ENCODE results near the gene VAV3. TPM values are rescaled to one million over a fixed set of nuclear protein-coding genes. Genes with fewer than 3 reads are reported as not detected.

Gene VAV3
- polyA plus RNA-seq, 3 donors = 5.4 to 9.2 (median 9.0) TPM

- no peak for DNase-seq
- H3K4me2 ChIP-seq (replicated peaks; ENCODE audit: extremely low read depth, low read length, poor library complexity, severe bottlenecking) = no peak overlapping the region
- no peak overlapping the region for H3K4me3 ChIP-seq (replicated peaks in 1 of 3; ENCODE audit: low read depth in 2 of 3, low read length in 3 of 3)
- no peak overlapping the region for H3K9ac ChIP-seq (ENCODE audit: insufficient read depth, low read length, poor library complexity, severe bottlenecking)
- no peaks in the 10 kb centered on the region for H3K36me3 ChIP-seq (replicated peaks in 1 of 2; ENCODE audit: control insufficient read depth in 1 of 2, insufficient read depth in 2 of 2, low read length in 2 of 2)
- H3K4me1 ChIP-seq (ENCODE audit: control insufficient read depth in 1 of 2, insufficient read depth in 2 of 2, low read length in 2 of 2) = no peaks in the 10 kb centered on the region
- WGBS (ENCODE audit: insufficient coverage) = no CpG with 5 or more reads among the region's 1 CpG
- Mint-ChIP-seq H3K9me3 (no peaks in the 10 kb centered on the region), H3K4me3 (no peak overlapping the region), H3K36me3 (no peaks in the 10 kb centered on the region), H3K4me1 (no peaks in the 10 kb centered on the region), H3K27ac (no peak overlapping the region), H3K27me3 (ENCODE audit: low read depth in 3 of 3) (peaks cover 0 to 1% (median 0%) of the 10 kb centered on the region in 3 donors)
- H3K79me2 ChIP-seq (ENCODE audit: insufficient read depth, low read length) = no peaks in the 10 kb centered on the region
- no peaks in the 10 kb centered on the region for H3K27me3 ChIP-seq (ENCODE audit: control insufficient read depth in 2 of 2, insufficient read depth in 2 of 2, low read length in 2 of 2)
- intact Hi-C loops (cut with micrococcal nuclease) = no loop called here
- no peaks in the 10 kb centered on the region for H3K9me3 ChIP-seq (replicated peaks in 1 of 2; ENCODE audit: control insufficient read depth in 1 of 2, insufficient read depth in 1 of 2, low read length in 2 of 2)
- TF ChIP-seq CTCF (IDR thresholded peaks at IDR 0.05) = no peak
- no peaks in the 10 kb centered on the region for H4K20me1 ChIP-seq (ENCODE audit: insufficient read depth, low read length)
- no peak overlapping the region for H2AFZ ChIP-seq (ENCODE audit: insufficient read depth, low read depth, low read length, poor library complexity, severe bottlenecking)
- no peak overlapping the region for H3K27ac ChIP-seq (ENCODE audit: low read depth in 1 of 2, low read length in 2 of 2)
Observed at GRCh38 chr1:107997866-107998265, 32.9 kb upstream of the VAV3 start.

- H3K4me1 ChIP-seq (ENCODE audit: control insufficient read depth in 1 of 2, insufficient read depth in 2 of 2, low read length in 2 of 2) = no peaks in the 10 kb centered on the region
- no peak overlapping the region for H3K4me3 ChIP-seq (replicated peaks in 1 of 3; ENCODE audit: low read depth in 2 of 3, low read length in 3 of 3)
- WGBS (ENCODE audit: insufficient coverage) = 96% methylated on average over 4 of the region's 7 CpGs
- Mint-ChIP-seq H3K36me3 (no peaks in the 10 kb centered on the region), H3K4me1 (no peaks in the 10 kb centered on the region), H3K27ac (no peak overlapping the region), H3K27me3 (ENCODE audit: low read depth in 3 of 3) (peaks cover 0 to 3% (median 0%) of the 10 kb centered on the region in 3 donors), H3K9me3 (peaks cover 0 to 2% (median 0%) of the 10 kb centered on the region in 7 donors), H3K4me3 (no peak overlapping the region)
- H2AFZ ChIP-seq (ENCODE audit: insufficient read depth, low read depth, low read length, poor library complexity, severe bottlenecking) = no peak overlapping the region
- no peaks in the 10 kb centered on the region for H4K20me1 ChIP-seq (ENCODE audit: insufficient read depth, low read length)
- H3K27ac ChIP-seq (ENCODE audit: low read depth in 1 of 2, low read length in 2 of 2) = no peak overlapping the region
- intact Hi-C loops (cut with micrococcal nuclease) = no loop called here
- H3K79me2 ChIP-seq (ENCODE audit: insufficient read depth, low read length) = no peaks in the 10 kb centered on the region
- no peak for TF ChIP-seq CTCF (IDR thresholded peaks at IDR 0.05)
- H3K9me3 ChIP-seq (replicated peaks in 1 of 2; ENCODE audit: control insufficient read depth in 1 of 2, insufficient read depth in 1 of 2, low read length in 2 of 2) = no peaks in the 10 kb centered on the region
- no peak overlapping the region for H3K4me2 ChIP-seq (replicated peaks; ENCODE audit: extremely low read depth, low read length, poor library complexity, severe bottlenecking)
- H3K9ac ChIP-seq (ENCODE audit: insufficient read depth, low read length, poor library complexity, severe bottlenecking) = no peak overlapping the region
- no peaks in the 10 kb centered on the region for H3K27me3 ChIP-seq (ENCODE audit: control insufficient read depth in 2 of 2, insufficient read depth in 2 of 2, low read length in 2 of 2)
- no peaks in the 10 kb centered on the region for H3K36me3 ChIP-seq (replicated peaks in 1 of 2; ENCODE audit: control insufficient read depth in 1 of 2, insufficient read depth in 2 of 2, low read length in 2 of 2)
- no peak for DNase-seq
Observed at GRCh38 chr1:107993920-107994319, 28.9 kb upstream of the VAV3 start.

All from CD14-positive monocyte (primary cell).